Esophagus (tissue), 2 donors: ENCODE measurements around the gene SERPINA3. TPM values are rescaled to one million over a fixed set of nuclear protein-coding genes. Genes with fewer than 3 reads are reported as not detected.

ENCODE experiments used
- H3K27ac ChIP-seq, 2 donors: one replicate each; pipeline ENCODE4 v1.5.1; 2013; ENCODE audit warnings: low read depth in 2 of 2, mild to moderate bottlenecking in 2 of 2, inconsistent platforms in 1 of 2, low read length in 1 of 2, moderate library complexity in 1 of 2
- H3K27me3 ChIP-seq, 2 donors: one replicate each; pipeline ENCODE4 v1.6.1; 2013; ENCODE audit warnings: low read length in 2 of 2, control low read depth in 1 of 2, mild to moderate bottlenecking in 1 of 2; ENCODE audit not compliant: insufficient read depth in 2 of 2, control insufficient read depth in 1 of 2
- H3K36me3 ChIP-seq, 2 donors: one replicate each; pipeline ENCODE4 v1.6.1; 2013; ENCODE audit warnings: low read length in 1 of 2; ENCODE audit not compliant: control insufficient read depth in 2 of 2, insufficient read depth in 2 of 2
- H3K4me1 ChIP-seq, 2 donors: one replicate each; pipeline ENCODE4 v1.6.1; 2013; ENCODE audit warnings: low read length in 1 of 2; ENCODE audit not compliant: control insufficient read depth in 2 of 2, insufficient read depth in 2 of 2
- H3K4me3 ChIP-seq, 2 donors: one replicate each; pipeline ENCODE4 v1.5.1; 2013; ENCODE audit warnings: low read length in 2 of 2, mild to moderate bottlenecking in 2 of 2, low read depth in 1 of 2, moderate library complexity in 1 of 2
- H3K9me3 ChIP-seq, 2 donors: one replicate each; pipeline ENCODE4 v1.6.1; 2013; ENCODE audit warnings: mild to moderate bottlenecking in 2 of 2, low read depth in 1 of 2, low read length in 1 of 2, moderate library complexity in 1 of 2; ENCODE audit not compliant: control insufficient read depth in 2 of 2, insufficient read depth in 1 of 2
- WGBS, 2 donors: extraction: QIAGEN DNeasy Blood & Tissue Kit; methylation state at CpG; one replicate each; pipeline ENCODE4 v1.1.7; 2013; 5-methylcytosine and 5-hydroxymethylcytosine counted together
- polyA plus RNA-seq, 2 donors: library from polyadenylated mRNA; stranded (reverse); fragments of 200-250 nt; gene quantifications; one replicate each; pipeline ENCODE4 v1.2.3, GENCODE V29; 2013
- donor health status: healthy with polysubstance abuse.
- donor health status: Bipolar disorder and iron deficiency.

Gene SERPINA3
- polyA plus RNA-seq, 2 donors: 8.9 to 30.5 TPM

DNA sequence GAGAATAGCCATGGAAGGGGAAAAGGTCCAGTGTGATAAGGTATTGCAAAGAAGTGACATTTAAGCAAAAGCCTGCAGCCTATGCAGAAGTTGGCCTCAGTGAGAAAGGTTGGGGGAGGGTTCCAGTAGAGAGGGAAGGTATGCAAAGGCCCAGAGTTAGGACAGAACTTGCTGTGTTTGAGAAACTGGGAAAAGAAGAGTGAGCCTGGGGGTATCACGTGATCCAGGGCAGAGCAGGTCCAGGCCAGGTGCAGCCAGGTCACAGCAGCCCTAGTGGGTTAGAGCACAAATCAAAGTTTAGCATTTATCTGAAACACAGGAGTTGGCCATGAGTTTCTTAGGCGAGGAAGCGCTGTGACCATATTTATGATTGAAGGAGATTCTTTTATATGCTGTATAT lies 29.3 kb upstream of the SERPINA3 start:
- 74 to 78% methylated on average over 3 of the region's 3 CpGs for WGBS, 2 donors
- no peak overlapping the region for H3K27ac ChIP-seq
- no peaks in the 10 kb centered on the region for H3K36me3 ChIP-seq

DNA sequence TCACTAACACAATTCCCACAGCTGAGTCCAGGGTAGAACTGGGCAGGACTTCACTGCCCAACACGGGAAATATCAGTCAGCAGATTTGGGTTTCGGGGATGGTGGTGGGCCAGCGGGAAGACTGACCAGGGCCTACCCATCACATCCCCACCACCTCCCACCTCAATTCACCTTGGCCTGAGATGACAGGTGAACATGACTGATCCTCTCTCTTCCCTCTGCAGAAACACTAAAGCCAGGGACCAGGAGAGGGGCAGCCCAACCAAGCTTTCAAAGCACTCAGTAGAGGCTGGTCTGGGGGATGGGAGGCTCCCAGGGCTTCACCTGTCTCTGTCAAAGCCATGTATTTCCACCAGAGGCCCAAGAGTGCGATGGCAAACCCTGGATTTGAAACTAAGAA lies 28.6 kb upstream of the SERPINA3 start:
- no peak overlapping the region for H3K4me3 ChIP-seq
- no peaks in the 10 kb centered on the region for H3K36me3 ChIP-seq
- no peak overlapping the region for H3K27ac ChIP-seq
- H3K27me3 ChIP-seq: no peaks in the 10 kb centered on the region
- 91 to 92% methylated on average over 4 of the region's 4 CpGs for WGBS, 2 donors
- peaks cover 0 to 2% of the 10 kb centered on the region in 2 donors for H3K4me1 ChIP-seq
- no peaks in the 10 kb centered on the region for H3K9me3 ChIP-seq

More for the DNA sequence above, 29.3 kb upstream of the SERPINA3 start:
- Histone ChIP-seq H3K4me1 (peaks cover 0 to 2% of the 10 kb centered on the region in 2 donors), H3K9me3 (no peaks in the 10 kb centered on the region), H3K4me3 (no peak overlapping the region), H3K27me3 (no peaks in the 10 kb centered on the region)

DNA sequence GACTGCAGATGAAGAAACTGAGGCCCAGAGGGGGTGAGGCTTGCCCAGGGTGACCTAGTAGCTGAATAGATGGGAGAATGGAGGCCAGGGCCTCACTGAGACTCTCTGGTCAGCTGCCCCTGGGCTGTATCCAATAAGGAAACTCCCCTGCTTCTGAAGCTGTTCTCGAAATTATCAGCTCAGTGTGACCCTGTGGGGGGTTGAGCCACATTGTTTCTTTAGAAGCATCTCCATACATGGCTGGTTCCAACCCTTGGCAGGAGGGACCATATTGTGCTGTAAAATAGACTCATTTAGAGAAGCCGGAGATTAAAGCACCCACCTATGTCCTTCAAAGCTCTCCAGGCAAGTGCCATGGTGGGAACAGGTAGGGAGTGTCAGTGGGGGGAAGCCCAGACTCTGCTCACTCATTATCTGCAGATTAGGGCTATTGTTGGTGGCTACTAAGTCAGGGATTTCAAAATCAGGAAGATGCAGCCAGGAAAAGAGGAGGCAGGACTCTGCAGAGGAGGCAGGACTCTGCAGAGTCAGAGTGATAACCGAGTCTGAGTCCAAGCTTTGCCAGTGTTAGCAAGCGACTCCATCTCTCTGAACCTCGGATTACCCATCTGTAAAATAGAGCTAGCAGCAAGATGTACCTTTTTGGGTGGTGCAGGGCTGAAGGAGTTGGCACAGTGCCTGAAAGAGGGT lies 27.5 kb upstream of the SERPINA3 start:
- Histone ChIP-seq H3K27me3 (no peaks in the 10 kb centered on the region), H3K27ac (no peak overlapping the region), H3K4me1 (peaks cover 0 to 2% of the 10 kb centered on the region in 2 donors), H3K36me3 (no peaks in the 10 kb centered on the region), H3K9me3 (no peaks in the 10 kb centered on the region), H3K4me3 (no peak overlapping the region)
- 80% methylated on average over 5 of the region's 5 CpGs for WGBS, 2 donors

DNA sequence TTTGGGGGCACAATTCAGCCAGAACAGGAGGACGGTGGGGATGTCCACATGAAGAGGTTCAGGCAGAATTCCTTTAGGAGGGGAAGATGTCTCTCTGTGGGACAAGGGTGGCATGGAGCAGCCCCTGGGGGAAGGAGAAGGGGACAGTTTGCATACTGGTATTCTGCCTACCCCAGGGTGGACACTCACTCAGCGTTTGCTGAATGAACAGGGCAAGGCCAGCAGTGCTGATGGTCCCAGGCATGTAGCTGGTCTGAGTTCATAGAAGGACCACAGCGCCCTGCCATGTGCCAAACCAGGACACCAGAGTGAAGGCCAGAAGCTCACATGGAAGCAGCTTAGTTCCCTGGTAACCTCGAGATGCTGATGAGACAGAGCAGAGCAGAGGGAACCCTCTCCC lies 25.6 kb upstream of the SERPINA3 start:
- WGBS, 2 donors: 78 to 83% methylated on average over 4 of the region's 4 CpGs
- no peaks in the 10 kb centered on the region for H3K36me3 ChIP-seq
- no peak overlapping the region for H3K4me3 ChIP-seq
- no peaks in the 10 kb centered on the region for H3K27me3 ChIP-seq
- peaks cover 0 to 2% of the 10 kb centered on the region in 2 donors for H3K4me1 ChIP-seq
- no peaks in the 10 kb centered on the region for H3K9me3 ChIP-seq
- H3K27ac ChIP-seq: no peak overlapping the region

DNA sequence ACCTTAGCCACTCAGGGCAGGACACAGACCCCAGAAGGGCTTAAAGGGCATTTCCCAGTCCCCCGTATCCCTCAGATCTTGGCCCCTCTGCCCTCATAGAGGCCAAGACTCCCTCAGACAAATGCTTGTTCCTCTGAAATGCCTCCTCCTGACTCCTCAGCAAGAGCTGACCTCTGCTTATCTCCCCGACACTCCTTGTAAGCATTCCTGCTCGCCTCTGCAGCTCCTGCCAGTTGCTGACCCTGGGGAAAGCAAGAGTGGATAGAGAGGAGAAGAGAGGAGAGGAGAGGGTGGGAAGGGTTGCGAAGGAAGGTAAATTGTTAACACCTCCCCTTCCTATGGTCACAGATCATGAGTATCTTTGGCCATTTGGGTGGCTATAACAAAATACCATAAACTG lies 23.9 kb upstream of the SERPINA3 start:
- Histone ChIP-seq H3K4me3 (no peak overlapping the region), H3K36me3 (no peaks in the 10 kb centered on the region), H3K4me1 (peaks cover 0 to 2% of the 10 kb centered on the region in 2 donors), H3K27ac (no peak overlapping the region), H3K9me3 (no peaks in the 10 kb centered on the region), H3K27me3 (no peaks in the 10 kb centered on the region)
- WGBS, 2 donors: 82 to 85% methylated on average over 4 of the region's 4 CpGs

DNA sequence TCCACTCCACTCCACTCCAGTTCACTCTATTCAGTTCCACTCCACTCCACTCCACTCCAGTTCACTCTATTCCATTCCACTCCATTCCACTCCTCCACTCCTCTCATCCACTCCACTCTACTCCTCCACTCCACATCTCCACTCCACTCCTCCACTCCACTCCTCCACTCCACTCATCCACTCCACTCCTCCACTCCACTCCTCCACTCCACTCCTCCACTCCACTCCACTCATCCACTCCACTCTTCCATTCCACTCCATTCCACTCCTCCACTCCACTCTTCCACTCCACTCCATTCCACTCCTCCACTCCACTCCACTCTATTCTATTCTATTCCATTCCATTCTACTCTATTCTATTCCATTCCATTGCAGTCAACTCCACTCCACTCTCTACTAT lies 21.1 kb upstream of the SERPINA3 start:
- Histone ChIP-seq H3K4me1 (no peaks in the 10 kb centered on the region), H3K4me3 (no peak overlapping the region), H3K9me3 (no peaks in the 10 kb centered on the region), H3K36me3 (no peaks in the 10 kb centered on the region), H3K27ac (no peak overlapping the region), H3K27me3 (no peaks in the 10 kb centered on the region)

DNA sequence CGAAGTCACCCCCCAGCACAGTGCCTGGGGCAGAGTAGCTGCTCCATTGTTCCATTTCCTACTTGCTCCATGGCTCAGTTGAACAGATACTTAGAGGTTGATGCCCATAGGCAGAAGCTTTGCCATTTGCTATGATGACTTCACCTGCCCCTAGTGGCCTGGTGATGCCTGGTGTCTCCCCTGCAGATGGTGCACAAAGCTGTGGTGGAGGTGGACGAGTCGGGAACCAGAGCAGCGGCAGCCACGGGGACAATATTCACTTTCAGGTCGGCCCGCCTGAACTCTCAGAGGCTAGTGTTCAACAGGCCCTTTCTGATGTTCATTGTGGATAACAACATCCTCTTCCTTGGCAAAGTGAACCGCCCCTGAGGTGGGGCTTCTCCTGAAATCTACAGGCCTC lies 20.3 kb upstream of the SERPINA3 start:
- no peaks in the 10 kb centered on the region for H3K9me3 ChIP-seq
- no peaks in the 10 kb centered on the region for H3K36me3 ChIP-seq
- no peak overlapping the region for H3K4me3 ChIP-seq
- no peaks in the 10 kb centered on the region for H3K27me3 ChIP-seq
- H3K27ac ChIP-seq: no peak overlapping the region
- H3K4me1 ChIP-seq: no peaks in the 10 kb centered on the region
- 90 to 92% methylated on average over 8 of the region's 8 CpGs for WGBS, 2 donors

DNA sequence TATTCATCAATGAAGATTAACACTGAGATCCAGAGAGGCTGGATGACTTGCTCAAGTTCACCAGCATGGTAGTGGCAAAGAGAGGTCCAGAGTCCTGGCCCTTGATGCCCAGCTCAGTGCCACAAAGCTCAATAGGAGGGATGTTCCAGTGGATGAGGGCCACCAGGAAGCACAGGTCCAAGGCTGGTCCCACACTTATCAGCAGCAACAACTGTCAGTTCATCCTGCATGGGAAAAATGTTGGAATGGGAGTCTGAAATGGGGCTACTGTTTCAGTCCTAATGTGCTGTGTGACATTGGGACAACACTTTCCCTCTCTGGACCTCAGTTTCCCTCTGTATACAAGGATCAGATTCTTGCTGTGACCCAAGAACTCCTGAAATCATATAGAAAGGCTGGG lies 19.7 kb upstream of the SERPINA3 start:
- no peaks in the 10 kb centered on the region for H3K36me3 ChIP-seq
- H3K9me3 ChIP-seq: no peaks in the 10 kb centered on the region

DNA sequence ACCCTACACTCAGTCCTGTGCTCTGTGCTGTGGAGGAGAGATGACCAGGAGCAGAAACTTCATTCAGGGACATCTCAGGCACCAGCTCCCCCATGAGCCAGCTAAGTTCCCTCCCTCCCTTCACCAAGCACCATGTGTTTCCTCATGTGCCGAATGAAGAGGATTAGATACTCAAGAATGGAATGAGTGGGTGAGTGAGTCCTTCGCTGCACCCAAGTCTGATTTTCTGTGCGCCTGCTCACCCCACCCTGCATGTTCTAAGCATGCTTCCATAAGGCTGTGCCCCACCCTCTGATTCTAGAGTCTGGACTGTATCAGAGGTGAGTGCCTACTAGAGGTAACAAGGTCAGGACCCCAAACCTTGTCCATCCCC lies 18.8 kb upstream of the SERPINA3 start:
- Histone ChIP-seq H3K27ac (no peak overlapping the region), H3K4me3 (no peak overlapping the region), H3K4me1 (no peaks in the 10 kb centered on the region), H3K27me3 (no peaks in the 10 kb centered on the region), H3K9me3 (no peaks in the 10 kb centered on the region), H3K36me3 (no peaks in the 10 kb centered on the region)
- 84 to 88% methylated on average over 3 of the region's 3 CpGs for WGBS, 2 donors

More for the DNA sequence above, 19.7 kb upstream of the SERPINA3 start:
- no peaks in the 10 kb centered on the region for H3K4me1 ChIP-seq
- H3K4me3 ChIP-seq: no peak overlapping the region
- no peak overlapping the region for H3K27ac ChIP-seq
- H3K27me3 ChIP-seq: no peaks in the 10 kb centered on the region

DNA sequence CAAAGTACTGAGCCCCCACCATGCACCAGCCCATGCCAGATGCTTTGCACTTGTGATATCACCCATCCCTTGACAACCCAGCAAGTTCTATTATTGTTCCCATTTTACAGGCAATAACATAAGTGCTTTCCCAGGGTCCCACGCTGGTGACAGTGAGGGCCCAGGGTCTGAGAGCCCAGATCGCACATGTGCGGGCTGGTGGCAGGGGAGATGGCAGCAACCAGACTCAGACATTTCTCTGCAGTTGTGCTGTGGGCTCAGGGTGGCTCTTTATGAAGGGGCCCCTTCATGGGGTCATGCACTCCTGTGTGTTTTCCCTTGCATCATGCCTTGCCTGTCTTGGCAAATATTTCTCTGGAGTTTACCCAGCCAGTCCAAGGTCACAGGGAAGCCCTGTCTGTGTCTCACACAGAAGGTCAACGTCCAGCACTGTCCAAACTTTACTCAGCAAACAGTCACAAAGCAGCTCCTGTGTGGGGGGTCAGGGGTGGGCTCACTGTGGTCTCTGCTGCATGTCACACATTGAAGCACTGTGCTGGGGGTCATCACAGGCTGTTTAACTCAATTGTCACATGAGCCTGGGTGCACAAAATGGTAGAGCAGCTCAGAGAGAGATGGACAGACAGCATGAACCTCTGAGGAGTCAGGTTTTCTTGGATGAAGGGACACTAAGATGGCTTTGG lies 18.3 kb upstream of the SERPINA3 start:
- Histone ChIP-seq H3K27ac (no peak overlapping the region), H3K4me3 (no peak overlapping the region), H3K27me3 (no peaks in the 10 kb centered on the region), H3K9me3 (no peaks in the 10 kb centered on the region), H3K4me1 (peaks cover 0 to 4% of the 10 kb centered on the region in 2 donors), H3K36me3 (no peaks in the 10 kb centered on the region)
- WGBS, 2 donors: 79 to 83% methylated on average over 4 of the region's 4 CpGs
